Transverse colon (tissue), 4 donors: ENCODE results near the gene AXIN1.

Experiments used
- EP300 ChIP-seq: sonication (generic); formaldehyde crosslinking; IDR thresholded peaks from one replicate; pipeline ENCODE4 v1.6.1; 2017; ENCODE audit warnings: antibody characterized with exemption, low read depth
- POLR2A ChIP-seq: fragments of 450-650 bp; IDR thresholded peaks from one replicate; pipeline ENCODE4 v1.6.1; 2016; ENCODE audit warnings: antibody characterized with exemption, mild to moderate bottlenecking, moderate library complexity
- POLR2AphosphoS5 ChIP-seq, 3 donors: sonication (generic); formaldehyde crosslinking; IDR thresholded peaks; one replicate each; pipeline ENCODE4 v1.6.1; 2016; ENCODE audit warnings: antibody characterized with exemption in 3 of 3
- TF ChIP-seq, protein P1 (sequence below), 5 experiments: fragments of 200-600 bp in 3 of 5; fragments of 450-650 bp in 2 of 5; sonication (generic) in 3 of 5; IDR thresholded peaks; 1 replicate in 2 of 5; 2 replicates in 3 of 5; pipeline ENCODE4 v1.5.1; 2016 to 2017; ENCODE audit warnings: antibody characterized with exemption in 5 of 5, inconsistent platforms in 3 of 5, mild to moderate bottlenecking in 2 of 5, moderate library complexity in 1 of 5

- TF ChIP-seq, protein P1, sequence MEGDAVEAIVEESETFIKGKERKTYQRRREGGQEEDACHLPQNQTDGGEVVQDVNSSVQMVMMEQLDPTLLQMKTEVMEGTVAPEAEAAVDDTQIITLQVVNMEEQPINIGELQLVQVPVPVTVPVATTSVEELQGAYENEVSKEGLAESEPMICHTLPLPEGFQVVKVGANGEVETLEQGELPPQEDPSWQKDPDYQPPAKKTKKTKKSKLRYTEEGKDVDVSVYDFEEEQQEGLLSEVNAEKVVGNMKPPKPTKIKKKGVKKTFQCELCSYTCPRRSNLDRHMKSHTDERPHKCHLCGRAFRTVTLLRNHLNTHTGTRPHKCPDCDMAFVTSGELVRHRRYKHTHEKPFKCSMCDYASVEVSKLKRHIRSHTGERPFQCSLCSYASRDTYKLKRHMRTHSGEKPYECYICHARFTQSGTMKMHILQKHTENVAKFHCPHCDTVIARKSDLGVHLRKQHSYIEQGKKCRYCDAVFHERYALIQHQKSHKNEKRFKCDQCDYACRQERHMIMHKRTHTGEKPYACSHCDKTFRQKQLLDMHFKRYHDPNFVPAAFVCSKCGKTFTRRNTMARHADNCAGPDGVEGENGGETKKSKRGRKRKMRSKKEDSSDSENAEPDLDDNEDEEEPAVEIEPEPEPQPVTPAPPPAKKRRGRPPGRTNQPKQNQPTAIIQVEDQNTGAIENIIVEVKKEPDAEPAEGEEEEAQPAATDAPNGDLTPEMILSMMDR (IDR thresholded peaks at IDR 0.05) = no peak
- TF ChIP-seq POLR2AphosphoS5 (IDR thresholded peaks at IDR 0.05) = no peak
- no peak for TF ChIP-seq POLR2A
- no peak for TF ChIP-seq EP300
Measured at GRCh38 chr16:280005-280460, 72.5 kb downstream of the AXIN1 start.
